Measurements from ENCODE around the gene NDUFB8.

DNA sequence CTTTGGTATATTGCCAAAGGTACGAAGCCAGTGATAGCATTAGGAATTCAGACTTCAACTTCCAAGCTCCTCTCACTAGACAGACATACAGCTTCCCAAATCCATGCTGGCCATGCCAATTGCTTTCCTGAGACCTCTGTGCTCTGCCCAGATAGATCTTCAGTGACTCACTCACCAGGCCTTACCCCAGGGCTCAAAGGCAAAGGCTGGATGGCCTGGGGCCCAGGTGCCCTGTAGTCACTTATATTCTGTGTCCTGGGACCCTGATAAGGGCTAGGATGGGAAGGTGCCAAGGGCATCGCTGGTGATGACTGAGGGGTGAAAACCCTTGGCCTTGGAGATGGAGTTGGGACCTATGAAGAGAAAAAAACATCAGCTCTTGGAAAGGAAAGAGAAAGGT lies 39.1 kb downstream of the NDUFB8 start:
- TF ChIP-seq POLR2AphosphoS5 (IDR thresholded peaks at IDR 0.05; ENCODE audit: low read depth, low read length): no peak
- no peak for TF ChIP-seq TAF1 (IDR thresholded peaks at IDR 0.05; ENCODE audit: borderline replicate concordance, low read depth, low read length)

All from GM12892 (cell line).